ENCODE results near the gene TRIM2.

GRCh38 chr4:153333874-153334273 lies 129.6 kb downstream of the TRIM2 start:
- TF ChIP-seq CTCF (conservative IDR thresholded peaks at IDR 0.05; ENCODE audit: low read depth, low read length) = no peak
- TF ChIP-seq EZH2 (IDR thresholded peaks at IDR 0.05; ENCODE audit: low read length, unreplicated experiment) = no peak
- no peak for TF ChIP-seq EZH2phosphoT487 (IDR thresholded peaks at IDR 0.05; ENCODE audit: borderline replicate concordance, low read length)

Data from PC-3 (cell line).